GM23338 (cell line): Measurements from ENCODE around the gene OAS2. TPM values are rescaled to one million over a fixed set of nuclear protein-coding genes. Genes with fewer than 3 reads are reported as not detected.

ENCODE experiments used
- EZH2 ChIP-seq: fragments of 200-600 bp; sonication (generic); IDR thresholded peaks from one replicate; pipeline ENCODE4 v1.8.0; 2017; ENCODE audit warnings: antibody characterized with exemption, mild to moderate bottlenecking, low read depth; ENCODE audit not compliant: unreplicated experiment
- EZH2phosphoT487 ChIP-seq: fragments of 200-600 bp; sonication (generic); IDR thresholded peaks from one replicate; pipeline ENCODE4 v1.8.1; 2018; ENCODE audit warnings: antibody characterized with exemption; ENCODE audit not compliant: unreplicated experiment
- POLR2AphosphoS5 ChIP-seq: IDR thresholded peaks from 2 replicates; pipeline ENCODE4 v1.6.1; 2016; ENCODE audit warnings: antibody characterized with exemption, low read depth
- STAT1 ChIP-seq: IDR thresholded peaks from one replicate; pipeline ENCODE4 v1.6.1; 2016; ENCODE audit warnings: antibody characterized with exemption; ENCODE audit not compliant: unreplicated experiment
- ZNF114 ChIP-seq: fragments of 250-450 bp; sonication (Bioruptor Pico); IDR thresholded peaks from 2 replicates; pipeline ENCODE4 v1.5.0; 2020; ENCODE audit warnings: mild to moderate bottlenecking, moderate library complexity
- ZNF331 ChIP-seq: fragments of 250-450 bp; sonication (Bioruptor Pico); IDR thresholded peaks from 2 replicates; pipeline ENCODE4 v1.5.0; 2020; ENCODE audit warnings: low read depth, mild to moderate bottlenecking, moderate library complexity
- ZNF462 ChIP-seq: fragments of 250-450 bp; sonication (Bioruptor Pico); IDR thresholded peaks from 2 replicates; pipeline ENCODE4 v1.5.0; 2020; ENCODE audit warnings: mild to moderate bottlenecking, moderate library complexity
- polyA plus RNA-seq: library from polyadenylated mRNA; unstranded; fragments of >200 nt; fragmentation: Nextera tagmentation; extraction: Ambion mirVana; gene quantifications from 2 replicates; pipeline ENCODE4 v1.2.1, GENCODE V29; 2016
- total RNA-seq: library from RNA; depleted of rRNA; stranded (reverse); fragments of >200 nt; shearing (Covaris generic); gene quantifications from 2 replicates; pipeline ENCODE4 v1.2.3, GENCODE V29; 2014
- TF ChIP-seq, protein P1 (sequence below), 2 experiments: fragments of 200-600 bp in 1 of 2; sonication (generic) in 1 of 2; conservative IDR thresholded peaks; 2 replicates each; pipeline versions ENCODE4 v1.5.1 to v1.6.1; 2016 to 2017; ENCODE audit warnings: antibody characterized with exemption in 2 of 2, low read depth in 2 of 2, mild to moderate bottlenecking in 2 of 2, moderate library complexity in 1 of 2
- TF ChIP-seq, protein P2 (sequence below): IDR thresholded peaks from one replicate; pipeline ENCODE4 v1.6.1; 2018; ENCODE audit warnings: antibody characterized with exemption; ENCODE audit not compliant: unreplicated experiment

The OAS2 gene
- total and polyA plus RNA-seq, 2 experiments from 2014 or later = 0.10 TPM; not detected in 1

GRCh38 chr12:113000433-113000832 is 22.1 kb downstream of the OAS2 start (continued):
- no peak for TF ChIP-seq ZNF462 (CRISPR knock-in tag)
- no peak for TF ChIP-seq EZH2phosphoT487
- no peak for TF ChIP-seq POLR2AphosphoS5
- TF ChIP-seq ZNF331 = no peak
- TF ChIP-seq ZNF114 (CRISPR knock-in tag) = no peak
- TF ChIP-seq, protein P1, sequence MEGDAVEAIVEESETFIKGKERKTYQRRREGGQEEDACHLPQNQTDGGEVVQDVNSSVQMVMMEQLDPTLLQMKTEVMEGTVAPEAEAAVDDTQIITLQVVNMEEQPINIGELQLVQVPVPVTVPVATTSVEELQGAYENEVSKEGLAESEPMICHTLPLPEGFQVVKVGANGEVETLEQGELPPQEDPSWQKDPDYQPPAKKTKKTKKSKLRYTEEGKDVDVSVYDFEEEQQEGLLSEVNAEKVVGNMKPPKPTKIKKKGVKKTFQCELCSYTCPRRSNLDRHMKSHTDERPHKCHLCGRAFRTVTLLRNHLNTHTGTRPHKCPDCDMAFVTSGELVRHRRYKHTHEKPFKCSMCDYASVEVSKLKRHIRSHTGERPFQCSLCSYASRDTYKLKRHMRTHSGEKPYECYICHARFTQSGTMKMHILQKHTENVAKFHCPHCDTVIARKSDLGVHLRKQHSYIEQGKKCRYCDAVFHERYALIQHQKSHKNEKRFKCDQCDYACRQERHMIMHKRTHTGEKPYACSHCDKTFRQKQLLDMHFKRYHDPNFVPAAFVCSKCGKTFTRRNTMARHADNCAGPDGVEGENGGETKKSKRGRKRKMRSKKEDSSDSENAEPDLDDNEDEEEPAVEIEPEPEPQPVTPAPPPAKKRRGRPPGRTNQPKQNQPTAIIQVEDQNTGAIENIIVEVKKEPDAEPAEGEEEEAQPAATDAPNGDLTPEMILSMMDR (conservative IDR thresholded peaks at IDR 0.05; ENCODE audit: low read depth in 2 of 2) = no peak
- TF ChIP-seq EZH2 = no peak
- TF ChIP-seq, protein P2, sequence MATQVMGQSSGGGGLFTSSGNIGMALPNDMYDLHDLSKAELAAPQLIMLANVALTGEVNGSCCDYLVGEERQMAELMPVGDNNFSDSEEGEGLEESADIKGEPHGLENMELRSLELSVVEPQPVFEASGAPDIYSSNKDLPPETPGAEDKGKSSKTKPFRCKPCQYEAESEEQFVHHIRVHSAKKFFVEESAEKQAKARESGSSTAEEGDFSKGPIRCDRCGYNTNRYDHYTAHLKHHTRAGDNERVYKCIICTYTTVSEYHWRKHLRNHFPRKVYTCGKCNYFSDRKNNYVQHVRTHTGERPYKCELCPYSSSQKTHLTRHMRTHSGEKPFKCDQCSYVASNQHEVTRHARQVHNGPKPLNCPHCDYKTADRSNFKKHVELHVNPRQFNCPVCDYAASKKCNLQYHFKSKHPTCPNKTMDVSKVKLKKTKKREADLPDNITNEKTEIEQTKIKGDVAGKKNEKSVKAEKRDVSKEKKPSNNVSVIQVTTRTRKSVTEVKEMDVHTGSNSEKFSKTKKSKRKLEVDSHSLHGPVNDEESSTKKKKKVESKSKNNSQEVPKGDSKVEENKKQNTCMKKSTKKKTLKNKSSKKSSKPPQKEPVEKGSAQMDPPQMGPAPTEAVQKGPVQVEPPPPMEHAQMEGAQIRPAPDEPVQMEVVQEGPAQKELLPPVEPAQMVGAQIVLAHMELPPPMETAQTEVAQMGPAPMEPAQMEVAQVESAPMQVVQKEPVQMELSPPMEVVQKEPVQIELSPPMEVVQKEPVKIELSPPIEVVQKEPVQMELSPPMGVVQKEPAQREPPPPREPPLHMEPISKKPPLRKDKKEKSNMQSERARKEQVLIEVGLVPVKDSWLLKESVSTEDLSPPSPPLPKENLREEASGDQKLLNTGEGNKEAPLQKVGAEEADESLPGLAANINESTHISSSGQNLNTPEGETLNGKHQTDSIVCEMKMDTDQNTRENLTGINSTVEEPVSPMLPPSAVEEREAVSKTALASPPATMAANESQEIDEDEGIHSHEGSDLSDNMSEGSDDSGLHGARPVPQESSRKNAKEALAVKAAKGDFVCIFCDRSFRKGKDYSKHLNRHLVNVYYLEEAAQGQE = no peak
- no peak for TF ChIP-seq STAT1
